Smooth muscle cell (in vitro differentiated cells): ENCODE measurements around the gene OCLN. TPM values are rescaled to one million over a fixed set of nuclear protein-coding genes. Genes with fewer than 3 reads are reported as not detected.
A peak's percentile ranks its signal among the peaks of the same experiment; 100 is the strongest.

ENCODE experiments used
- DNase-seq: peaks from one replicate; lab custom pipeline; 2025; ENCODE audit not compliant: unreplicated experiment; lab: John Stamatoyannopoulos, UW
- H2AFZ ChIP-seq: fragments of 200-600 bp; sonication (generic); 2 replicates; pipeline ENCODE4 v1.6.0; 2016; ENCODE audit warnings: antibody characterized with exemption, low read depth, mild to moderate bottlenecking
- H3F3A ChIP-seq: fragments of 200-600 bp; sonication (generic); 2 replicates; pipeline ENCODE4 v1.6.0; 2017; ENCODE audit warnings: antibody characterized with exemption, low read depth
- H3K27ac ChIP-seq: fragments of 200-600 bp; sonication (generic); 2 replicates; pipeline ENCODE4 v1.5.1; 2016; ENCODE audit warnings: low read depth, mild to moderate bottlenecking
- H3K27me3 ChIP-seq: fragments of 200-600 bp; sonication (generic); 2 replicates; pipeline ENCODE4 v1.6.1; 2016; ENCODE audit warnings: low read depth, mild to moderate bottlenecking
- H3K36me3 ChIP-seq: fragments of 200-600 bp; sonication (generic); 2 replicates; pipeline ENCODE4 v1.5.1; 2016; ENCODE audit warnings: low read depth
- H3K4me1 ChIP-seq: fragments of 200-600 bp; sonication (generic); 2 replicates; pipeline ENCODE4 v1.5.1; 2016; ENCODE audit warnings: low read depth
- H3K4me2 ChIP-seq: fragments of 200-600 bp; sonication (generic); 2 replicates; pipeline ENCODE4 v1.6.0; 2016; ENCODE audit warnings: mild to moderate bottlenecking
- H3K4me3 ChIP-seq: fragments of 200-600 bp; sonication (generic); 2 replicates; pipeline ENCODE4 v1.5.1; 2016; ENCODE audit warnings: mild to moderate bottlenecking
- H3K79me2 ChIP-seq: fragments of 200-600 bp; sonication (generic); 2 replicates; pipeline ENCODE4 v1.6.0; 2016; ENCODE audit warnings: low read depth, mild to moderate bottlenecking
- H3K9ac ChIP-seq: fragments of 200-600 bp; sonication (generic); 2 replicates; pipeline ENCODE4 v1.6.0; 2016; ENCODE audit warnings: low read depth
- H3K9me3 ChIP-seq: fragments of 200-600 bp; sonication (generic); replicated peaks from 2 replicates; pipeline ENCODE4 v1.5.1; 2016; ENCODE audit warnings: low read depth
- H4K20me1 ChIP-seq: fragments of 200-600 bp; sonication (generic); 2 replicates; pipeline ENCODE4 v1.6.0; 2016; ENCODE audit warnings: low read depth
- CTCF ChIP-seq: fragments of 200-600 bp; sonication (generic); IDR thresholded peaks from 2 replicates; pipeline ENCODE4 v1.5.1; 2017; ENCODE audit warnings: borderline replicate concordance, mild to moderate bottlenecking, antibody characterized with exemption; ENCODE audit not compliant: insufficient read depth, poor library complexity, severe bottlenecking
- WGBS: methylation state at CpG from one replicate; pipeline ENCODE4 v1.1.7; 2016; ENCODE audit warnings: low lambda C conversion rate; 5-methylcytosine and 5-hydroxymethylcytosine counted together
- polyA plus RNA-seq: library from polyadenylated mRNA; unstranded; fragments of >200 nt; fragmentation: Nextera tagmentation; extraction: Ambion mirVana; gene quantifications from 2 replicates; pipeline ENCODE4 v1.2.1, GENCODE V29; 2016
- total RNA-seq: library from RNA; depleted of rRNA; stranded (reverse); fragments of >200 nt; gene quantifications from 2 replicates; pipeline ENCODE4 v1.2.3, GENCODE V29; 2014

OCLN gene
- total and polyA plus RNA-seq, 2 experiments from 2014 or later = 0.94 to 10.4 TPM

GRCh38 chr5:69502367-69502766 lies 9.8 kb downstream of the OCLN start:
- Histone ChIP-seq H4K20me1 (no peaks in the 10 kb centered on the region), H3F3A (no peaks in the 10 kb centered on the region), H2AFZ (peak overlapping the region; percentile 8), H3K4me3 (no peak overlapping the region), H3K36me3 (no peaks in the 10 kb centered on the region), H3K9me3 (no peaks in the 10 kb centered on the region), H3K4me2 (peak overlapping the region; percentile 61), H3K4me1 (peaks cover 12% of the 10 kb centered on the region), H3K79me2 (no peaks in the 10 kb centered on the region), H3K27ac (peak overlapping the region; percentile 68), H3K9ac (peak overlapping the region; percentile 6), H3K27me3 (no peaks in the 10 kb centered on the region)
- WGBS = 34% methylated on average over 2 of the region's 2 CpGs
- DNase-seq = no peak
- no peak for TF ChIP-seq CTCF

GRCh38 chr5:69502767-69503488 lies 10.3 kb downstream of the OCLN start:
- Histone ChIP-seq H3K27ac (peak overlapping the region; percentile 68), H3K4me3 (no peak overlapping the region), H3K79me2 (no peaks in the 10 kb centered on the region), H4K20me1 (no peaks in the 10 kb centered on the region), H3F3A (no peaks in the 10 kb centered on the region), H3K27me3 (no peaks in the 10 kb centered on the region), H3K9me3 (no peaks in the 10 kb centered on the region), H3K4me2 (peak overlapping the region; percentile 61), H3K4me1 (peaks cover 12% of the 10 kb centered on the region), H3K36me3 (no peaks in the 10 kb centered on the region), H2AFZ (peak overlapping the region; percentile 8), H3K9ac (peak overlapping the region; percentile 6)
- no peak for DNase-seq
- WGBS = 36% methylated on average over 7 of the region's 7 CpGs
- TF ChIP-seq CTCF = no peak

GRCh38 chr5:69504036-69504435 lies 11.4 kb downstream of the OCLN start:
- H3K27ac ChIP-seq = no peak overlapping the region
- DNase-seq = no peak
- H4K20me1 ChIP-seq = no peaks in the 10 kb centered on the region
- H3K36me3 ChIP-seq = no peaks in the 10 kb centered on the region
- H3K9ac ChIP-seq = no peak overlapping the region
- H3K4me1 ChIP-seq = peaks cover 12% of the 10 kb centered on the region
- no peaks in the 10 kb centered on the region for H3F3A ChIP-seq
- no peak overlapping the region for H3K4me2 ChIP-seq
- no peaks in the 10 kb centered on the region for H3K9me3 ChIP-seq
- no peak for TF ChIP-seq CTCF
- H3K27me3 ChIP-seq = no peaks in the 10 kb centered on the region
- no peak overlapping the region for H2AFZ ChIP-seq
- H3K4me3 ChIP-seq = no peak overlapping the region
- H3K79me2 ChIP-seq = no peaks in the 10 kb centered on the region
- 97% methylated on average over 2 of the region's 2 CpGs for WGBS

GRCh38 chr5:69505306-69505705 lies 12.7 kb downstream of the OCLN start:
- H4K20me1 ChIP-seq = no peaks in the 10 kb centered on the region
- H2AFZ ChIP-seq = no peak overlapping the region
- WGBS = 91% methylated on average over 1 of the region's 1 CpG
- no peak overlapping the region for H3K9ac ChIP-seq
- no peaks in the 10 kb centered on the region for H3K36me3 ChIP-seq
- H3K4me2 ChIP-seq = no peak overlapping the region
- H3K4me3 ChIP-seq = no peak overlapping the region
- H3K27ac ChIP-seq = no peak overlapping the region
- no peaks in the 10 kb centered on the region for H3F3A ChIP-seq
- no peaks in the 10 kb centered on the region for H3K27me3 ChIP-seq
- no peak for TF ChIP-seq CTCF
- no peak for DNase-seq
- H3K79me2 ChIP-seq = no peaks in the 10 kb centered on the region
- peaks cover 7% of the 10 kb centered on the region for H3K4me1 ChIP-seq
- no peaks in the 10 kb centered on the region for H3K9me3 ChIP-seq
